ENCODE results near the gene FNDC11. TPM values are rescaled to one million over a fixed set of nuclear protein-coding genes. Genes with fewer than 3 reads are reported as not detected.

FNDC11 gene
- total RNA-seq, 1 donor from 2014 or later, result 1.7 TPM

GRCh38 chr20:63536241-63536977 lies 17.6 kb upstream of the FNDC11 start:
- DNase-seq (ENCODE audit: low read depth), result no peak
- H3K4me3 ChIP-seq (ENCODE audit: low read depth, low read length), result no peak overlapping the region
- TF ChIP-seq CTCF (conservative IDR thresholded peaks at IDR 0.05; ENCODE audit: low read depth, low read length), result no peak

- DNase-seq (ENCODE audit: low read depth), result no peak
- peak within 1 kb of the TSS; percentile 46 for H3K4me3 ChIP-seq (ENCODE audit: low read depth, low read length)
- no peak for TF ChIP-seq CTCF (conservative IDR thresholded peaks at IDR 0.05; ENCODE audit: low read depth, low read length)
Measured at GRCh38 chr20:63536997-63537524, 16.9 kb upstream of the FNDC11 start, which contains the start of gene PTK6. Gene PTK6, minus strand, starts transcription at chr20:63537376. Its CDS starts 62 bp downstream, at chr20:63537314.

- TF ChIP-seq CTCF (conservative IDR thresholded peaks at IDR 0.05; ENCODE audit: low read depth, low read length), result peak; percentile 79
- peak; percentile 52 for DNase-seq (ENCODE audit: low read depth)
- H3K4me3 ChIP-seq (ENCODE audit: low read depth, low read length), result peak overlapping the region; percentile 46
Measured at GRCh38 chr20:63537525-63538203, 16.3 kb upstream of the FNDC11 start.

- no peak for TF ChIP-seq CTCF (conservative IDR thresholded peaks at IDR 0.05; ENCODE audit: low read depth, low read length)
- no peak for DNase-seq (ENCODE audit: low read depth)
- H3K4me3 ChIP-seq (ENCODE audit: low read depth, low read length), result peak overlapping the region; percentile 46
Measured at GRCh38 chr20:63538204-63539091, 15.5 kb upstream of the FNDC11 start.

- TF ChIP-seq CTCF (conservative IDR thresholded peaks at IDR 0.05; ENCODE audit: low read depth, low read length), result no peak
- DNase-seq (ENCODE audit: low read depth), result no peak
- H3K4me3 ChIP-seq (ENCODE audit: low read depth, low read length), result no peak overlapping the region
Measured at GRCh38 chr20:63539092-63539430, 14.9 kb upstream of the FNDC11 start.

GRCh38 chr20:63539441-63540370 lies 14.3 kb upstream of the FNDC11 start:
- no peak for TF ChIP-seq CTCF (conservative IDR thresholded peaks at IDR 0.05; ENCODE audit: low read depth, low read length)
- no peak overlapping the region for H3K4me3 ChIP-seq (ENCODE audit: low read depth, low read length)

More at GRCh38 chr20:63539441-63540370, 14.3 kb upstream of the FNDC11 start:
- no peak for DNase-seq (ENCODE audit: low read depth)
